ENCODE data around the gene KREMEN2. TPM values are rescaled to one million over a fixed set of nuclear protein-coding genes. Genes with fewer than 3 reads are reported as not detected.

KREMEN2 gene
- total and polyA plus RNA-seq, 2 donors (not counting 3 experiments of a cell fraction or from before 2014, with no cell fraction given), result not detected

- H4K20me1 ChIP-seq (replicated peaks; ENCODE audit: control insufficient read depth, extremely low read depth, insufficient read depth, low read length), result no peaks in the 10 kb centered on the region
- POLR2A ChIA-PET, result interaction anchor here (0.7 to 2.1 kb wide), 3 partner anchors 16 to 140 kb away, joined by 3 to 16 read pairs (median 5); partner anchors contain the start of gene TNFRSF12A
- no peaks in the 10 kb centered on the region for H3K9me3 ChIP-seq (replicated peaks; ENCODE audit: control insufficient read depth, insufficient read depth, low read length)
- no peaks in the 10 kb centered on the region for H3K27me3 ChIP-seq (ENCODE audit: control insufficient read depth in 2 of 2, insufficient read depth in 2 of 2, low read length in 2 of 2)
- H3K4me3 ChIP-seq (replicated peaks in 1 of 3; ENCODE audit: insufficient read depth in 1 of 3, low read depth in 1 of 3, low read length in 3 of 3), result no peak overlapping the region
- H2AFZ ChIP-seq (ENCODE audit: low read depth, low read length), result no peak overlapping the region
- H3K9ac ChIP-seq (replicated peaks; ENCODE audit: extremely low read depth, insufficient read depth, low read length), result no peak overlapping the region
- peaks cover 16% of the 10 kb centered on the region for H3K4me1 ChIP-seq (ENCODE audit: control insufficient read depth, extremely low read depth, insufficient read depth, low read length)
- no peaks in the 10 kb centered on the region for H3K79me2 ChIP-seq (ENCODE audit: control insufficient read depth, insufficient read depth, low read length)
- no peaks in the 10 kb centered on the region for H3K9me1 ChIP-seq (replicated peaks; ENCODE audit: control insufficient read depth, extremely low read depth, insufficient read depth, low read length)
- FAIRE-seq (no peak), DNase-seq (ENCODE audit: low read depth, low spot score) (no peak)
- no peak overlapping the region for H3K27ac ChIP-seq (ENCODE audit: insufficient read depth, low read depth, low read length)
- no TSS peak for BruUV-seq (replicated peaks)
- intact Hi-C loops (cut with micrococcal nuclease), result loop anchor here (1.0 kb wide), 1 partner anchor 16 kb away; the partner anchor contains the start of gene TNFRSF12A
- dilution Hi-C loops (cut with MboI; ENCODE audit: extremely low pct_ligation_motif_present, low sequenced_read_pairs), result no loop called here
- CTCF ChIA-PET, result interaction anchor here (0.7 to 3.6 kb wide), 7 partner anchors 12 to 54 kb away, joined by 3 to 97 read pairs (median 9); partner anchors contain the start of genes HCFC1R1, THOC6 and TNFRSF12A
- H3K4me2 ChIP-seq (ENCODE audit: insufficient read depth, low read length), result no peak overlapping the region
- no peak for TF ChIP-seq EZH2 (IDR thresholded peaks at IDR 0.05; ENCODE audit: borderline replicate concordance, low read depth, low read length, severe bottlenecking)
- no peak for TF ChIP-seq CTCF (IDR thresholded peaks at IDR 0.05; ENCODE audit: extremely low read depth in 1 of 2, insufficient read depth in 1 of 2, low read depth in 1 of 2, low read length in 2 of 2)
- no peak for TF ChIP-seq MAX (IDR thresholded peaks at IDR 0.05; ENCODE audit: insufficient read depth, insufficient read length)
- TF ChIP-seq JUN (IDR thresholded peaks at IDR 0.05; ENCODE audit: borderline replicate concordance, insufficient read depth, insufficient read length, low read depth), result no peak
- TF ChIP-seq MYC (IDR thresholded peaks at IDR 0.05; ENCODE audit: low read depth, low read length), result no peak
- TF ChIP-seq FOS (IDR thresholded peaks at IDR 0.05; ENCODE audit: borderline replicate concordance, insufficient read depth, low read length), result no peak
- no peak for TF ChIP-seq POLR2AphosphoS5 (IDR thresholded peaks at IDR 0.05; ENCODE audit: insufficient read depth, low read depth, low read length)
- no peak for TF ChIP-seq POLR2A (IDR thresholded peaks at IDR 0.05; ENCODE audit: low read depth, low read length)
- TF ChIP-seq GATA2 (IDR thresholded peaks at IDR 0.05; ENCODE audit: insufficient read depth, insufficient read length, low read depth, low read length), result no peak
- H3K36me3 ChIP-seq (ENCODE audit: control insufficient read depth in 2 of 2, extremely low read depth in 1 of 2, insufficient read depth in 2 of 2, low read length in 2 of 2), result no peaks in the 10 kb centered on the region
These were observed 40.2 kb downstream of the KREMEN2 start for GRCh38 chr16:3004319-3004718.

Data from endothelial cell of umbilical vein (primary cell).